Peyer's patch (tissue), 4 donors: ENCODE results near the gene IL37. TPM values are rescaled to one million over a fixed set of nuclear protein-coding genes. Genes with fewer than 3 reads are reported as not detected.

Experiments
- DNase-seq, 3 donors: peaks; one replicate each; pipeline ENCODE4 v3.0.0-alpha.2; 2017 to 2019
- H3K27ac ChIP-seq, 4 donors: fragments of 200-600 bp; sonication (generic); one replicate each; pipeline ENCODE4 v1.5.1; 2016 to 2019
- H3K27me3 ChIP-seq, 2 donors: fragments of 200-600 bp; sonication (generic); one replicate each; pipeline ENCODE4 v1.5.1; 2019
- H3K36me3 ChIP-seq, 3 donors: fragments of 200-600 bp; sonication (generic); one replicate each; pipeline ENCODE4 v1.5.1; 2016 to 2019
- H3K4me1 ChIP-seq, 4 donors: fragments of 200-600 bp; sonication (generic); one replicate each; pipeline ENCODE4 v1.5.1; 2016 to 2019
- H3K4me3 ChIP-seq, 4 donors: fragments of 200-600 bp; sonication (generic); 1 replicate in 3 of 4; 2 replicates in 1 of 4; pipeline ENCODE4 v1.5.1; 2016 to 2019; ENCODE audit warnings: mild to moderate bottlenecking in 1 of 4
- H3K9me3 ChIP-seq, 4 donors: fragments of 200-600 bp; sonication (generic); one replicate each; pipeline ENCODE4 v1.5.1; 2016 to 2019; ENCODE audit warnings: mild to moderate bottlenecking in 1 of 4
- POLR2A ChIP-seq, 2 donors: fragments of 450-650 bp; IDR thresholded peaks; one replicate each; pipeline ENCODE4 v1.5.1; 2017; ENCODE audit warnings: antibody characterized with exemption in 2 of 2, mild to moderate bottlenecking in 2 of 2, moderate library complexity in 2 of 2
- total RNA-seq, 4 donors: library from RNA; depleted of rRNA; stranded (reverse); fragments of >200 nt; gene quantifications; one replicate each; pipeline ENCODE4 v1.1.0, GENCODE V29; 2016
- TF ChIP-seq, protein P1 (sequence below), 6 experiments: fragments of 450-650 bp in 4 of 6; fragments of 200-600 bp in 2 of 6; sonication (generic) in 1 of 6; IDR thresholded peaks; one replicate each; pipeline ENCODE4 v1.5.1; 2017 to 2019; ENCODE audit warnings: antibody characterized with exemption in 6 of 6, mild to moderate bottlenecking in 3 of 6, moderate library complexity in 1 of 6

The IL37 gene
- total RNA-seq, 4 donors from 2014 or later: not detected

DNA sequence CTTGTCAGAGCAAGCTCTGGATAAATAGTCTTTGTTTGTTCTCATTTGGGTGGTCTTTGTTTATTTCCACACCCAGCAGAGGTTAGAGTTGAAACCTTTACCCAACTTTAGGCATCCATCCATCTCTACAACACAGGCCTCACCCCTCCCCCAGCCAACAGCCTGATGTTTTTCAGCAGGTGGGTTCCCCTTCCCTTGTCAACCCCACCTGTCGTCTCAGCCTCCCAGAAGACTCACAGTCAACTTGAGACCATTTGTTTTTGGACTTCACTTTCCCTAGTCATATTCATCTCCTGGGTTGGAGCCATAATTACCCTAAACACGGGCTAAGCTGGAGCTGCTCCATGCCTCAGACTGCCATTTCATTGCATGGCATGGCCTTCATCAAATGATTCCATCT is 35.1 kb downstream of the IL37 start:
- TF ChIP-seq, protein P1, sequence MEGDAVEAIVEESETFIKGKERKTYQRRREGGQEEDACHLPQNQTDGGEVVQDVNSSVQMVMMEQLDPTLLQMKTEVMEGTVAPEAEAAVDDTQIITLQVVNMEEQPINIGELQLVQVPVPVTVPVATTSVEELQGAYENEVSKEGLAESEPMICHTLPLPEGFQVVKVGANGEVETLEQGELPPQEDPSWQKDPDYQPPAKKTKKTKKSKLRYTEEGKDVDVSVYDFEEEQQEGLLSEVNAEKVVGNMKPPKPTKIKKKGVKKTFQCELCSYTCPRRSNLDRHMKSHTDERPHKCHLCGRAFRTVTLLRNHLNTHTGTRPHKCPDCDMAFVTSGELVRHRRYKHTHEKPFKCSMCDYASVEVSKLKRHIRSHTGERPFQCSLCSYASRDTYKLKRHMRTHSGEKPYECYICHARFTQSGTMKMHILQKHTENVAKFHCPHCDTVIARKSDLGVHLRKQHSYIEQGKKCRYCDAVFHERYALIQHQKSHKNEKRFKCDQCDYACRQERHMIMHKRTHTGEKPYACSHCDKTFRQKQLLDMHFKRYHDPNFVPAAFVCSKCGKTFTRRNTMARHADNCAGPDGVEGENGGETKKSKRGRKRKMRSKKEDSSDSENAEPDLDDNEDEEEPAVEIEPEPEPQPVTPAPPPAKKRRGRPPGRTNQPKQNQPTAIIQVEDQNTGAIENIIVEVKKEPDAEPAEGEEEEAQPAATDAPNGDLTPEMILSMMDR (IDR thresholded peaks at IDR 0.05): no peak
- TF ChIP-seq POLR2A (IDR thresholded peaks at IDR 0.05): no peak
- H3K9me3 ChIP-seq: peaks cover 0 to 10% (median 0%) of the 10 kb centered on the region in 4 donors
- H3K36me3 ChIP-seq: no peaks in the 10 kb centered on the region
- no peaks in the 10 kb centered on the region for H3K27me3 ChIP-seq
- DNase-seq: no peak
- H3K4me1 ChIP-seq: no peaks in the 10 kb centered on the region
- no peak overlapping the region for H3K4me3 ChIP-seq
- no peak overlapping the region for H3K27ac ChIP-seq

DNA sequence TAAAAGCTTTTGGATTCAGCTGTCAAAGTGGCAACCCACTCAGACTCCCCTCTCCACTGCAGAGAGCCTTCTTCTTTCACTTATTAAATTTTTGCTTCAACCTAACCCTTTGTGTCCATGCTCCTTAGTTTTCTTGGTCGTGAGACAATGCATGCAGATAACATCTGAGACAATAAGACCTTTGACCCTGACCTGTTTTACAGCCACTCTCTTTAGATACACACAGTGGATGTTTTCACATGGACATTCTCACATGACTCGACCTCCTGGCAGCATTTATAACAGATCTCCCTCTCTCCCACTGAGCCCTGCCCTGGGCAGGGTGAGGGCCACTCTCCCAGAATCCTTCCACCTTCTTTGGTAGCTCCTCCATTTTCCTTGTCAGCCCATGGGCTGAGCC is 36.4 kb downstream of the IL37 start:
- no peaks in the 10 kb centered on the region for H3K36me3 ChIP-seq
- DNase-seq: no peak
- no peak overlapping the region for H3K27ac ChIP-seq
- H3K9me3 ChIP-seq: peaks cover 0 to 10% (median 0%) of the 10 kb centered on the region in 4 donors
- TF ChIP-seq, protein P1 (IDR thresholded peaks at IDR 0.05): no peak
- TF ChIP-seq POLR2A (IDR thresholded peaks at IDR 0.05): no peak
- no peak overlapping the region for H3K4me3 ChIP-seq
- no peaks in the 10 kb centered on the region for H3K4me1 ChIP-seq
- no peaks in the 10 kb centered on the region for H3K27me3 ChIP-seq

DNA sequence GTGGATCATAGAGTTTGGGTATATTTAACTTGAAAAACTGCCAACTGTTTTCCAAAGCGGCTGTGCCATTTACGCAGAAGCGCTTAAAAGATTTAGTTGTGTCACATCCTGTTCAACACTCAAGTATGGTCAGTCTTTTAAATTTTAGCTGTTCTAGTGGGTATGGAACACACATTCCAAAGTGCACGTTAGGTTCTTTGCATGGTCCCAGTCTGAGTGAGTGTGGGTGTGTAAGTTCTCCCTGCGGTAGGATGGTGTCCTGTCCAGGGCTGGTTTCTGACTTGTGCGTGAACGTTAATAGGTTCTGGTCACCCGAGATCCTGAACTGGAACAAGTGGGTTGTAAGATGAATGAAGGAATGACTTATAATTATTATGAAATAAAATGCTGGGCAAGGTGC is 38.5 kb downstream of the IL37 start:
- Histone ChIP-seq H3K36me3 (no peaks in the 10 kb centered on the region), H3K27ac (no peak overlapping the region), H3K4me3 (no peak overlapping the region), H3K4me1 (no peaks in the 10 kb centered on the region), H3K27me3 (no peaks in the 10 kb centered on the region), H3K9me3 (peaks cover 0 to 10% (median 0%) of the 10 kb centered on the region in 4 donors)
- TF ChIP-seq POLR2A (IDR thresholded peaks at IDR 0.05): no peak
- TF ChIP-seq, protein P1 (IDR thresholded peaks at IDR 0.05): no peak
- DNase-seq: no peak

DNA sequence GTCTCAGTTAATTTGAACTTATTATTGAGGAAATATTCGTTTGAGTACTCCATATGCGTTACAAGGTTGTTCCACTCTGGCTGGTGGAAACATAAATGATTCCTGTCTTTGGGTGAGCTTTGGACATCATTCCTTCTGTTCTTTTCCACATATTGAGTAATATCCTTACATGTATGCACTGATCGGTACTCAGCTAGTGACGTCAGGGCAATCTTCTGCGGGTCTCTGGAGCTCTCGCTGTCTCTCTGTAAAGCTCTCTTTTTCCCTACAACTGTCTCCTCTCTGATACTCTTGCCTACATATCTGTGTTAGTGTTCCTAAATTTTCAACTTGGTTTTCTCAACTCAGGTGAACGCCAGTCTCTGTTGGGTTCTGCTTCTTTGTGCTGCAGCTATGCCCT is 43.4 kb downstream of the IL37 start:
- TF ChIP-seq, protein P1 (IDR thresholded peaks at IDR 0.05): no peak
- no peak for TF ChIP-seq POLR2A (IDR thresholded peaks at IDR 0.05)
- H3K27ac ChIP-seq: no peak overlapping the region
- no peaks in the 10 kb centered on the region for H3K27me3 ChIP-seq
- H3K9me3 ChIP-seq: no peaks in the 10 kb centered on the region
- no peak for DNase-seq
- no peaks in the 10 kb centered on the region for H3K4me1 ChIP-seq
- no peaks in the 10 kb centered on the region for H3K36me3 ChIP-seq
- H3K4me3 ChIP-seq: no peak overlapping the region

DNA sequence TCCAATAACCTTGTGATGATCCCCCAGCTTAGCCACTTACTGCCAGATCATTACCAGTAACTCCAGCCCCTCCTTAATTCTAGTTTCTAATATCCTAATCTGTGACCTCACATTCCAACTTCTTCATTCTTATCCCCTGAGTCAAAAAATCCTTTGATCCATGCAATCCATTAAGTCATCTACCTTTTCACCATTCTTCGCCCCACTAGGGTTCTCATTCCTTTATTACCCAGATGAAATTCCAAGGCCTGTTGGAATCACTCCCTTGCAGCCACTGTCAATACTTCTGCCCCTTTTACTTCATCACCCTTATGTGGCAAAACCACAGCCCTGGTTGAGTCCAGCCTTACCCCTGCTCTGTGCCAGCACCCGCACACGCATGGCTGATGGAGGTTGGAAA is 46.5 kb downstream of the IL37 start:
- H3K4me3 ChIP-seq: no peak overlapping the region
- no peak overlapping the region for H3K27ac ChIP-seq
- H3K27me3 ChIP-seq: no peaks in the 10 kb centered on the region
- no peaks in the 10 kb centered on the region for H3K36me3 ChIP-seq
- H3K9me3 ChIP-seq: no peaks in the 10 kb centered on the region
- no peak for DNase-seq
- TF ChIP-seq POLR2A (IDR thresholded peaks at IDR 0.05): no peak
- TF ChIP-seq, protein P1 (IDR thresholded peaks at IDR 0.05): no peak
- no peaks in the 10 kb centered on the region for H3K4me1 ChIP-seq
